Gastrocnemius medialis (tissue), 4 donors: Measurements from ENCODE around the gene PLEKHG7. TPM values are rescaled to one million over a fixed set of nuclear protein-coding genes. Genes with fewer than 3 reads are reported as not detected.

Experiments used
- ATAC-seq, 2 donors: fragments of 150-250 bp; one replicate each; pipeline ENCODE4 v1.9.1; 2016
- DNase-seq, 2 donors: peaks; one replicate each; pipeline ENCODE4 v3.0.0-alpha.2; 2019
- H3K27ac ChIP-seq, 4 donors: fragments of 200-600 bp; sonication (generic); 1 replicate in 1 of 4; 2 replicates in 3 of 4; pipeline ENCODE4 v1.5.1; 2016 to 2018; ENCODE audit warnings: mild to moderate bottlenecking in 2 of 4, moderate library complexity in 1 of 4
- H3K27me3 ChIP-seq, 3 donors: fragments of 200-600 bp; sonication (generic) in 2 of 3; 1 replicate in 1 of 3; 2 replicates in 2 of 3; pipeline versions ENCODE4 v1.5.1 to v1.6.0; 2016 to 2019; ENCODE audit warnings: mild to moderate bottlenecking in 1 of 3, moderate library complexity in 1 of 3
- H3K36me3 ChIP-seq, 2 donors: fragments of 200-600 bp; sonication (generic) in 1 of 2; one replicate each; pipeline ENCODE4 v1.5.1; 2017 to 2018
- H3K4me1 ChIP-seq, 2 donors: fragments of 200-600 bp; sonication (generic) in 1 of 2; one replicate each; pipeline ENCODE4 v1.5.1; 2016 to 2017; ENCODE audit warnings: mild to moderate bottlenecking in 2 of 2
- H3K4me3 ChIP-seq, 4 donors: fragments of 200-600 bp; sonication (generic) in 3 of 4; 1 replicate in 1 of 4; 2 replicates in 3 of 4; pipeline ENCODE4 v1.5.1; 2016 to 2019; ENCODE audit warnings: mild to moderate bottlenecking in 2 of 4
- H3K9me3 ChIP-seq, 3 donors: fragments of 200-600 bp; sonication (generic) in 2 of 3; 1 replicate in 1 of 3; 2 replicates in 2 of 3; pipeline ENCODE4 v1.5.1; 2016 to 2019
- CTCF ChIP-seq, 5 experiments: fragments of 450-650 bp in 3 of 5; fragments of 200-600 bp in 2 of 5; sonication (generic) in 2 of 5; IDR thresholded peaks in 4 of 5; conservative IDR thresholded peaks in 1 of 5; 1 replicate in 4 of 5; 2 replicates in 1 of 5; pipeline ENCODE4 v1.5.1; 2016 to 2019; ENCODE audit warnings: antibody characterized with exemption in 5 of 5, mild to moderate bottlenecking in 3 of 5, moderate library complexity in 3 of 5
- POLR2A ChIP-seq, 2 donors: fragments of 450-650 bp; IDR thresholded peaks; one replicate each; pipeline ENCODE4 v1.6.1; 2017; ENCODE audit warnings: antibody characterized with exemption in 2 of 2, mild to moderate bottlenecking in 2 of 2, moderate library complexity in 2 of 2
- in situ Hi-C, 4 donors: fragments of 200-750 bp; cut with MboI; loops; one replicate each; pipeline versions ENCODE4 v1.15.0 to v1.8.0; 2017; ENCODE audit warnings: low sequenced_read_pairs in 4 of 4
- intact Hi-C: fragments of 100-400 bp; cut with DNase I; formaldehyde crosslinking; loops from one replicate; pipeline ENCODE4 v1.15.1; 2023; ENCODE audit warnings: low total_unique reads
- total RNA-seq, 4 donors: library from RNA; depleted of rRNA; stranded (reverse); fragments of >200 nt; gene quantifications; one replicate each; pipeline versions ENCODE4 v1.1.0 to v1.2.3, GENCODE V29; 2016

The PLEKHG7 gene
- total RNA-seq, 4 donors from 2014 or later: not detected

- H3K4me3 ChIP-seq: no peak overlapping the region
- no peaks in the 10 kb centered on the region for H3K36me3 ChIP-seq
- in situ Hi-C loops: no loop called here
- no peak overlapping the region for H3K27ac ChIP-seq
- ATAC-seq: no peak
- intact Hi-C loops: no loop called here
- DNase-seq: no peak
- H3K4me1 ChIP-seq: peaks cover 6 to 7% of the 10 kb centered on the region in 2 donors
- TF ChIP-seq CTCF (IDR thresholded peaks at IDR 0.05 in 4 of 5, conservative IDR thresholded peaks at IDR 0.05 in 1 of 5): no peak
- TF ChIP-seq POLR2A (IDR thresholded peaks at IDR 0.05): no peak
- no peaks in the 10 kb centered on the region for H3K27me3 ChIP-seq
- no peaks in the 10 kb centered on the region for H3K9me3 ChIP-seq
Measured at GRCh38 chr12:92756898-92757596, 54.3 kb downstream of the PLEKHG7 start.

- ATAC-seq (no peak), DNase-seq (no peak)
- intact Hi-C loops (no loop called here), in situ Hi-C loops (no loop called here)
- peaks cover 6 to 7% of the 10 kb centered on the region in 2 donors for H3K4me1 ChIP-seq
- no peak overlapping the region for H3K27ac ChIP-seq
- no peaks in the 10 kb centered on the region for H3K9me3 ChIP-seq
- no peaks in the 10 kb centered on the region for H3K27me3 ChIP-seq
- H3K36me3 ChIP-seq: no peaks in the 10 kb centered on the region
- H3K4me3 ChIP-seq: no peak overlapping the region
- TF ChIP-seq CTCF (IDR thresholded peaks at IDR 0.05 in 4 of 5, conservative IDR thresholded peaks at IDR 0.05 in 1 of 5) (no peak), POLR2A (IDR thresholded peaks at IDR 0.05) (no peak)
Measured at GRCh38 chr12:92757597-92758121, 54.9 kb downstream of the PLEKHG7 start.

- no peak for ATAC-seq
- Histone ChIP-seq H3K36me3 (no peaks in the 10 kb centered on the region), H3K27me3 (no peaks in the 10 kb centered on the region), H3K27ac (no peak overlapping the region), H3K4me1 (peaks cover 6 to 7% of the 10 kb centered on the region in 2 donors), H3K9me3 (no peaks in the 10 kb centered on the region), H3K4me3 (no peak overlapping the region)
- TF ChIP-seq POLR2A (IDR thresholded peaks at IDR 0.05) (no peak), CTCF (IDR thresholded peaks at IDR 0.05 in 4 of 5, conservative IDR thresholded peaks at IDR 0.05 in 1 of 5) (no peak)
- intact Hi-C loops (no loop called here), in situ Hi-C loops (no loop called here)
- DNase-seq: no peak
Measured at GRCh38 chr12:92759634-92760268, 57.0 kb downstream of the PLEKHG7 start.

- TF ChIP-seq CTCF (IDR thresholded peaks at IDR 0.05 in 4 of 5, conservative IDR thresholded peaks at IDR 0.05 in 1 of 5) (no peak), POLR2A (IDR thresholded peaks at IDR 0.05) (no peak)
- no peak for ATAC-seq
- no peak for DNase-seq
- Histone ChIP-seq H3K4me3 (no peak overlapping the region), H3K36me3 (no peaks in the 10 kb centered on the region), H3K27ac (no peak overlapping the region), H3K27me3 (no peaks in the 10 kb centered on the region), H3K9me3 (no peaks in the 10 kb centered on the region), H3K4me1 (peaks cover under 1% of the 10 kb centered on the region in 2 donors)
- in situ Hi-C loops (no loop called here), intact Hi-C loops (no loop called here)
Measured at GRCh38 chr12:92762773-92763172, 60.0 kb downstream of the PLEKHG7 start.
